ENCODE results near the gene CXCL6. TPM values are rescaled to one million over a fixed set of nuclear protein-coding genes. Genes with fewer than 3 reads are reported as not detected.
A peak's percentile ranks its signal among the peaks of the same experiment; 100 is the strongest.

CXCL6 gene
- polyA plus RNA-seq, 1 experiment, result 0.43 TPM

- no peak for DNase-seq (ENCODE audit: low read depth, low spot score)
- POLR2A ChIA-PET, result interaction anchor here (1.1 kb wide), 1 partner anchor 9 kb away, joined by 3 read pairs; no protein-coding TSS in a partner anchor
- CTCF ChIA-PET, result interaction anchor here (1.0 kb wide), 1 partner anchor 266 kb away, joined by 3 read pairs; no protein-coding TSS in a partner anchor
Measured at GRCh38 chr4:73868206-73869129, 32.0 kb downstream of the CXCL6 start.

GRCh38 chr4:73869130-73870055 lies 32.9 kb downstream of the CXCL6 start, which contains the start of gene CXCL1:
Gene CXCL1 (plus strand): TSS chr4:73869393. CDS start chr4:73869471, 78 bp downstream.
- Histone ChIP-seq H3K9me3 (ENCODE audit: control insufficient read depth, insufficient read depth, low read length) (no peaks in the 10 kb centered on the region), H3K27ac (ENCODE audit: low read depth, low read length) (no peak within 1 kb of the TSS), H3K27me3 (ENCODE audit: control insufficient read depth, insufficient read depth, low read length) (peaks cover 10% of the 10 kb centered on the region), H3K4me3 (ENCODE audit: low read depth, low read length) (peak within 1 kb of the TSS; percentile 61)
- POLR2A ChIA-PET, result interaction anchor here (1.1 kb wide), 1 partner anchor 10 kb away, joined by 3 read pairs; no protein-coding TSS in a partner anchor
- DNase-seq (ENCODE audit: low read depth, low spot score), result no peak
- CTCF ChIA-PET, result interaction anchor here (1.0 kb wide), 1 partner anchor 265 kb away, joined by 3 read pairs; no protein-coding TSS in a partner anchor
- TF ChIP-seq CTCF (IDR thresholded peaks at IDR 0.05; ENCODE audit: low read depth, low read length), result no peak

More at GRCh38 chr4:73868206-73869129, 32.0 kb downstream of the CXCL6 start:
- no peak overlapping the region for H3K27ac ChIP-seq (ENCODE audit: low read depth, low read length)
- H3K27me3 ChIP-seq (ENCODE audit: control insufficient read depth, insufficient read depth, low read length), result peaks cover 6% of the 10 kb centered on the region
- no peaks in the 10 kb centered on the region for H3K9me3 ChIP-seq (ENCODE audit: control insufficient read depth, insufficient read depth, low read length)
- no peak for TF ChIP-seq CTCF (IDR thresholded peaks at IDR 0.05; ENCODE audit: low read depth, low read length)
- peak overlapping the region; percentile 61 for H3K4me3 ChIP-seq (ENCODE audit: low read depth, low read length)

- DNase-seq (ENCODE audit: low read depth, low spot score), result no peak
- Histone ChIP-seq H3K9me3 (ENCODE audit: control insufficient read depth, insufficient read depth, low read length) (no peaks in the 10 kb centered on the region), H3K4me3 (ENCODE audit: low read depth, low read length) (peak overlapping the region; percentile 21), H3K27me3 (ENCODE audit: control insufficient read depth, insufficient read depth, low read length) (peaks cover 10% of the 10 kb centered on the region), H3K27ac (ENCODE audit: low read depth, low read length) (no peak overlapping the region)
- POLR2A ChIA-PET, result no interaction called here
- TF ChIP-seq CTCF (IDR thresholded peaks at IDR 0.05; ENCODE audit: low read depth, low read length), result no peak
- CTCF ChIA-PET, result no interaction called here
Measured at GRCh38 chr4:73870260-73870659, 33.8 kb downstream of the CXCL6 start.

- ChIA-PET POLR2A (no interaction called here), CTCF (no interaction called here)
- peaks cover 10% of the 10 kb centered on the region for H3K27me3 ChIP-seq (ENCODE audit: control insufficient read depth, insufficient read depth, low read length)
- H3K27ac ChIP-seq (ENCODE audit: low read depth, low read length), result no peak overlapping the region
- DNase-seq (ENCODE audit: low read depth, low spot score), result no peak
- no peaks in the 10 kb centered on the region for H3K9me3 ChIP-seq (ENCODE audit: control insufficient read depth, insufficient read depth, low read length)
- H3K4me3 ChIP-seq (ENCODE audit: low read depth, low read length), result no peak overlapping the region
- TF ChIP-seq CTCF (IDR thresholded peaks at IDR 0.05; ENCODE audit: low read depth, low read length), result no peak
Measured at GRCh38 chr4:73870768-73871167, 34.3 kb downstream of the CXCL6 start.

Data from AG04450 (cell line).